KG1 (cell line): Measurements from ENCODE around the gene PTPRM.

Experiments used
- DNase-seq: peaks from one replicate; lab custom pipeline; 2025; lab: John Stamatoyannopoulos, UW

Gene PTPRM

GRCh38 chr18:8117006-8117371 lies 549.9 kb downstream of the PTPRM start:
- DNase-seq, result no peak

- no peak for DNase-seq
Observed at GRCh38 chr18:8121101-8121500, 554.0 kb downstream of the PTPRM start.

GRCh38 chr18:8121942-8122480 lies 554.9 kb downstream of the PTPRM start:
- no peak for DNase-seq

GRCh38 chr18:8124232-8125146 lies 557.4 kb downstream of the PTPRM start:
- no peak for DNase-seq

GRCh38 chr18:8130096-8130495 lies 563.0 kb downstream of the PTPRM start:
- no peak for DNase-seq

- no peak for DNase-seq
Observed at GRCh38 chr18:8133032-8133431, 565.9 kb downstream of the PTPRM start.

GRCh38 chr18:8133888-8134287 lies 566.8 kb downstream of the PTPRM start:
- DNase-seq, result no peak

- no peak for DNase-seq
Observed at GRCh38 chr18:8139127-8139527, 572.0 kb downstream of the PTPRM start.

GRCh38 chr18:8139891-8140406 lies 572.8 kb downstream of the PTPRM start:
- DNase-seq, result no peak

- DNase-seq, result no peak
Observed at GRCh38 chr18:8140841-8141501, 573.9 kb downstream of the PTPRM start.

- no peak for DNase-seq
Observed at GRCh38 chr18:8142131-8142711, 575.1 kb downstream of the PTPRM start.

- DNase-seq, result no peak
Observed at GRCh38 chr18:8142932-8143331, 575.8 kb downstream of the PTPRM start.

- DNase-seq, result no peak
Observed at GRCh38 chr18:8151181-8151580, 584.1 kb downstream of the PTPRM start.

- no peak for DNase-seq
Observed at GRCh38 chr18:8153887-8154583, 586.9 kb downstream of the PTPRM start.

GRCh38 chr18:8162802-8163201 lies 595.7 kb downstream of the PTPRM start:
- no peak for DNase-seq

GRCh38 chr18:8163286-8163959 lies 596.3 kb downstream of the PTPRM start:
- no peak for DNase-seq

- no peak for DNase-seq
Observed at GRCh38 chr18:8165095-8165494, 598.0 kb downstream of the PTPRM start.

- DNase-seq, result no peak
Observed at GRCh38 chr18:8167026-8167425, 599.9 kb downstream of the PTPRM start.

GRCh38 chr18:8167673-8168072 lies 600.6 kb downstream of the PTPRM start:
- DNase-seq, result no peak

- no peak for DNase-seq
Observed at GRCh38 chr18:8169722-8170121, 602.6 kb downstream of the PTPRM start.

GRCh38 chr18:8174771-8175170 lies 607.7 kb downstream of the PTPRM start:
- DNase-seq, result no peak
